Activated CD4-positive, alpha-beta T cell treated with anti-CD3 and anti-CD28 coated beads, Interleukin-10, Interleukin-2, amounts not matched to agents 100 ng/mL and 50 ng/mL, durations not matched to agents 16 hours and 8 hours (primary cell): ENCODE measurements around the gene FBXW8.
A peak's percentile ranks its signal among the peaks of the same experiment; 100 is the strongest.

ENCODE experiments used
- DNase-seq: peaks from one replicate; pipeline ENCODE4 v3.0.0-alpha.2; 2020

Gene FBXW8

DNA sequence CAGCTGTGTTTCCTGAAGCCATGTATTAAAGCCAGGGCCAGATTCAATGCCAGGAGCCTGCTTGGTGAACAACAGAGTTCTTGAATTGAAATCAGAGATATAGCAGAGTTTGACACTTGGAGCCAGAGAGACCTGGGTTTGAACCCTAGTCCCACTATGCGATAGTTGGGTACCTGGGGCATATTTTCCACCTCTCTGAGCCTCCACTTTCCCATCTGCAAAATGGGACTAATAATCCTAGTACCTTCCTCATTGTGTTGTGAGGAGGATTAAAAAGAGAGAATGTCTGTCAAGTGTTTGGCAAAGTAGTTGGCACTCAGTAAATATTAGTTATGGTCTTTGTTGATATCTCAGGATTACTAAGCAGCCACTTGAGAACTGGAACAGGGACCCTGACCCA lies 23.5 kb upstream of the FBXW8 start:
- DNase-seq: no peak

DNA sequence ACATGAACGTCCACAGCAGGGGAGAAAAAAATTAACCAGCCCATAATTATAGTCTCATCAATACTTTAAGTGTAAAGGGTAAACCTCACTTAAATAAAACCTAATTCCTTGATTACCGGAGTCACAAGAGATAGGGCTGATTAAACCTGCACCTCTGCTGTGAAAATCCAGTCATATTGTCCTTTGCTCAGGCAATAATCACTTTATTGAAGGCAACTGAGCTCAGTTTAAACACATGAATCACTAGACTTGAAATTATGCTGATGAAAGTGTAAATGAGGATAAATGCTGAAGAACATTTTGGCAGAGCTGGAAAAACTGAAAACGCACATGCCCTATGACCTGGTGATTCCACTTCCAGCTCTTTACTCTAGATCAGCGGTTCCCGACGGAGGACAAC lies 22.9 kb upstream of the FBXW8 start:
- DNase-seq: no peak

GRCh38 chr12:116890330-116890729 lies 20.4 kb upstream of the FBXW8 start:
- no peak for DNase-seq

DNA sequence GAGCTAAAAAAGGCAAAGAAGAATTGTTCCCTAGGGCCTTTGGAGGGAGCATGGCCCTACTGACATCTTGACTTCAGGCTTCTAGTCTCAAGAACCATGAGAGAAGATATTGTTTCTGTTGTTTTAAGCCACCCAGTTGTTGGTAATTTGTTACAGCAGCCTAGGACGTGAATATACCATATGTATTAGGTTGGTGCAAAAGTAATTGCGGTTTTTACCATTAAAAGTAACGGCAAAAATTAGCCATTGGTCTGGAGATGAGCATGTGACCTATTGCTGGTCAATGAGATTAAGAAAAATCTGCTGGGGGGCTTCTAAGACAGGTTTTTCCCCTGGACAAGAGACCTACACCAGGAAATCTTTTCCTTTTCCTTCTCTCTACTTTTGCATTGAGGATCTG lies 19.7 kb upstream of the FBXW8 start:
- DNase-seq: no peak

DNA sequence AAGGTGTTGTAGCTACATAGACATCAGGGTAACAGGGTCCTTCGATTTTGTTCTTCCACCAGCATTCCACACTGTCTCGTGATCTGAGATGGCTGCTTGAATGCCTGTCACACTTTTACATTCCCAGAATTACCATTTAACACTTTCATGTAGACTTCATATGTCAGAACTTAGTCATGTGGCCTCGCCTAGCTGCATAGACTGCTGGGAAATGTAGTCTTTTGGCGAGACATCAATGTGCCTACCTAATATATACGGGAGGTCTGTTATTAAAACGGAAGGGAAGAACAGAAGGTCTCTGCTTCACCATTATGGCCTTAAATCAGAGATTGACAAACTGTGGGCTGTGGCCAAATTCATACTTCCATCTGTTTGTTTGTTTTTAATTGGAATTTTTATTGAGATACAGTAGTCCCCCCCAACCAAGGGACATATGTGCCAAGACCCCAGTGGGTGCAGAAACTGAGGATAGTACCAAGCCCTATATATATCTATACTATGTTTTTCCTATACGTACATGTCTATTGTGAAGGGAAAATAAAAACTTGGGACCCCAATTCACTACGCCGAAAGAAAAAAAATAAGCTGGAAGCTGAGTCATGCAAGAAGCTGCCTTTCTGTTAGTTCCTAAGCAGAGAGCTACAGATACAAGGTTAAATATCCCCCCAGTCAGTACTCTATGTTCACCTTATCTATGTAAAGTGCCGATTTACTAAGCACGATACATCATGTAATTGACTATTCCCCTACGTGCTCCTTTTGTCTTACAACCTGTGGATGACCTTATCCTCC lies 18.2 kb upstream of the FBXW8 start:
- no peak for DNase-seq

DNA sequence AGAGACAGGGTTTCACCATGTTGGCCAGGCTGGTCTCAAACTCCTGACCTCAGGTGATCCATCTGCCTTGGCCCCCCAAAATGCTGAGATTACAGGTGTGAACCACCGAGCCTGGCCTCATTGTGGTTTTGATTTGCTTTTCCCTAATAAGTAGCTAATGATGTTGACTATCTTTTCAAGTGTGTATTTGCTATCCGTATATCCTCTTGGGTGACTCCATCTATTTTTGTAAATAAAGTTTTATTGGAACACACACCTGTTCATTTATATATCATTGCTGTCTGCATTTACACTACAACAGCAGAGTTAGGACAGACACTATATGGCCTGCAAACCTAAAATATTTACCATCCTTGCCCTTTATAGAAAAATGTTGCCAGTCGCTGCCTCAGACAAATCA lies 15.8 kb upstream of the FBXW8 start:
- no peak for DNase-seq

DNA sequence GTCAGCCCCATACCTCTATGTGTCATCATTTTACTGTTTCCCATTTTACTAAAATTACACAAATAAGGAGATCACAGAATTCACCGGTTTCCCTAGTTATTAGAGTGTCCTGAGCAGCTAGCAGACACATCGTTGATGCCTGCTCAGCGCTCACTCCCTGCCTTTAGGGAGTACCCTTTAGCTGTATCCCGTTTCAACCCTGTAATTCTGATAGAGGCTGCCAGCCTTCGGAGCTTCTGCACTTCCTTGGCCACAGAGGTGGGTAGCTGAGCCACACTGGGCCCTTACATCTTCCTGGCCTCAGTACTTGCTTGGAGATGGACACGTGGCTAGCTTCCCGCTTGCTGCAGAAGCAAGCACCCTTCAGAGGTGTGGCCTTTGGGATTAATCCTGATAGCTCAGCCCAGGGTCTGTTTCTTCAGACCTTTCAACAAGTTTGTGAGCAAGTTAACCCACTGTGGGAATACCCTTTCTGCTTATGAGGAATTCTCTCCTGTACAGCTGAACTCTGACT lies 14.3 kb upstream of the FBXW8 start:
- DNase-seq: no peak

DNA sequence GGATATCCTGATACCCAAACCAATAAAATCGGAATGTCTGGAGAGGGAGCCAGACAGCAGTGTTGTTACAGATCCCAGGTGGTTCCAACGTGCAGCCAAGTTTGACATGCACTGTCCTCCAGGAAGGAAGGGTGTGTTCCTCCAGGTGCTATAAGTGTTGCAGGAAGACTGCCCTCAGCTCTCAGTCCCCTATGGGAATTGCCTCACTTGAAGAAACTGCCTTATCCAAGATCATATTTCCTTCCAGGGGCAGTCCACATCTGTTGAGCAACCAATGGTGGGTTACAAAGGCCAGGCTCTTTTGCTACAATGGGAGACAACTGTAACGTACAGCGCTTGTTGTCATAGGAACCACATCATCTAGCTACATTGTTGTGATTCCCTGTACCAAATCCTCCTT lies 13.3 kb upstream of the FBXW8 start:
- DNase-seq: no peak

DNA sequence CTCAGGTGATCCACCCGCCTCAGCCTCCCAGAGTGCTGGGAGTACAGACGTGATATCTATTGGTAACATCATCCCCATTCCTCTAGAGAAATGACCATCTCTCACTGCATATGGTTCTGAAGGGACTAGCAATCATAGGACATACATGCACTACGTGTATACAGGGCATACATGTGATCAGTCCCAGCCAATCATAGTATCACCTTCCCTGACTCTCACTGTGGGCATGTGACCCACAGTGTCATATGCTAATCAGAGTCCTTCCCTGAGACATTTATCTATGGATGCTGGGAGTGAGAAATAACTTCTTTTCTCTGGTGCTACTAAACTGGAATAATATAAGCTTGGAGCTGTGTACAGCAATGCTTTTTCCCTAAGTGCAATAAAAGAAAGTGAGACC lies 12.1 kb upstream of the FBXW8 start:
- DNase-seq: no peak

GRCh38 chr12:116901612-116902011 lies 9.1 kb upstream of the FBXW8 start:
- no peak for DNase-seq

GRCh38 chr12:116903818-116904217 lies 6.9 kb upstream of the FBXW8 start:
- DNase-seq: no peak

DNA sequence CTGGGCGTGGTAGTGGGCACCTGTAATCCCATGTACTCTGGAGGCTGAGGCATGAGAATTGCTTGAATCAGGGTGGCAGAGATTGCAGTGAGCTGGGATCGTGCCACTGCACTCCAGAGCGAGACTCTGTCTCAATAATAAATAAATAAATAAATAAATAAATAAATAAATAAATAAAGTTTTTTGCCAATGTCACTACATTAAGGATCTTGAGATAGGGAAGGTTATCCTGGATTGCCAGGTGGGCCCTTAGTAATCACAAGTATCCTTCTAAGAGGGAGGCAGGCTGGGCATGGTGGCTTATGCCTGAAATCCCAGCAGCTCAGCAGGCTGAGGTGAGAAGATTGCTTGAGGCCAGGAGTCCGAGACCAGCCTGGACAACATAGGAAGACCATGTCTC lies 4.5 kb upstream of the FBXW8 start:
- no peak for DNase-seq

GRCh38 chr12:116910280-116910644 lies 488 bp upstream of the FBXW8 start:
- no peak for DNase-seq

DNA sequence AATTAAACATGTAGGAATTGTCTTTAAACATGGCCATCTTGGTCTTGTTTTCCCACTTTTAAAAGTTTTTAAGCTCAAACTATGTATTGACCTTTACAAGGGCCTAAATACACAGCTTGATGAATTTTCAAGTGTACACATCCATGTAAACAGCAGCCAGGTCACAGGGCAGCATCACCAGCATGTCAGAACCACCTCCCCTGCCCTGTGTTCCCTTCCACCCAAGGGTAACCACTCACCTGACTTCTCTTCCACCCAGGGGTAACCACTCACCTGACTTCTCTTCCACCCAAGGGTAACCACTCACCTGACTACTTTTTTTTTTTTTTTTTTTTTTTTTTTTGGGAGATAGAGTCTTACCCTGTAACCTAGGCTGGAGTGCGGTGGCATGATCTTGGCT lies 4.6 kb downstream of the FBXW8 start:
- DNase-seq: no peak

DNA sequence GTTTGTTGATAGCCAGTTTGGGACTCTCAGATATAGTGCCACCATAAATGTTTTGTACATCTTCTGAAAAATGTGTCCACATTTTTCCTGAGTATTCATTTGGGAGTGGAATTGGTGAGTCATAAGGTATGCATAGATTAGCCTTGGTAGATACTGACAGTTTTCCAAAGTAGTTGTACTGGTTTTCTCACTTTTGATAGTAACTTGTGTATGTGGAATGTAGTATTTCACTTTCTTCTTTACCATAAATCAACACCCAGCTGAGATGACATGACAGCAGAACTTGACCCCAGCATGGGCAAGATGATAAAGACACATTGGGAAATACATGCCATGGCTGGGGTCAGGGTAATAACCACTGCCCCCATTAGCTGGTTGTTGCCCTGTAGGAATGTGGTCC lies 5.4 kb downstream of the FBXW8 start:
- DNase-seq: no peak

GRCh38 chr12:116916714-116917114 lies 6.0 kb downstream of the FBXW8 start:
- peak; percentile 86 for DNase-seq

GRCh38 chr12:116918464-116918863 lies 7.7 kb downstream of the FBXW8 start:
- no peak for DNase-seq

- DNase-seq: no peak
These were observed 8.5 kb downstream of the FBXW8 start for GRCh38 chr12:116919247-116919661.

DNA sequence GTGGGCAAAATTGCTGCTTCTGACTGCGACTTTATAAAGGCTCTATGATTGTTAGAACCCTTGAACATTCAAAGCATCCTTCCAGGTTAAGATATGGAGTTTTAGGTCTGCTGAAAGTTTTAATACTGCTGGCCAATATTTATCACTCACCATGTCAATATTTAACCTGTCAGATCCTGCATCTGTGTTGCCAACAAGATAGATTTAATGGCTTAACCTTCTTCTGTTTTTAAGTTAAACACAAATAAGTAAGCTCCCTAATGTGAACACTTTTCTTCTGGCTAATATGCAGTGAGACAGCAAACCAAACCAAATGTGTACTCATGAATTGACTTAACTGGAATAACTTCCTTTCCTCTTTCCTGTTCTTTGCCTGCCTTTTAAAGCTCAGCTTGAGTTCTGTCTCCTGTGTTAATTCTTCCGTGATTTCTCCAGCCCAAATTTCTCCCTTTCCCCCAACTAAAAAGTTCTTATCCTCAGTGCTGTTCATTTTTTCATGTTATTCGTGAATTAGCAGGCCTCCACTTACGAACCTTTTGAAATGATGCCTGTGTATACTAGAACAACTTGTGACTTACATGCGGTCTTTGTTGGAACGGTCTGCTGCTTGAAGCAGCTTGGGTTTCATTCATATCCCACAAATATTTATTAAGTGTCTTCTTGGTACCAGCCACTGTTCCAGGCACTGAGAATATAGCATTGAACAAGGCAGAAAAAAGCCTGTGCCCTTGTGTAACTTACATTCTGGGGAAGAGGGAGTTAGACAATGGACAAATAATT lies 9.1 kb downstream of the FBXW8 start:
- no peak for DNase-seq

- no peak for DNase-seq
These were observed 10.2 kb downstream of the FBXW8 start for GRCh38 chr12:116920939-116921338.

DNA sequence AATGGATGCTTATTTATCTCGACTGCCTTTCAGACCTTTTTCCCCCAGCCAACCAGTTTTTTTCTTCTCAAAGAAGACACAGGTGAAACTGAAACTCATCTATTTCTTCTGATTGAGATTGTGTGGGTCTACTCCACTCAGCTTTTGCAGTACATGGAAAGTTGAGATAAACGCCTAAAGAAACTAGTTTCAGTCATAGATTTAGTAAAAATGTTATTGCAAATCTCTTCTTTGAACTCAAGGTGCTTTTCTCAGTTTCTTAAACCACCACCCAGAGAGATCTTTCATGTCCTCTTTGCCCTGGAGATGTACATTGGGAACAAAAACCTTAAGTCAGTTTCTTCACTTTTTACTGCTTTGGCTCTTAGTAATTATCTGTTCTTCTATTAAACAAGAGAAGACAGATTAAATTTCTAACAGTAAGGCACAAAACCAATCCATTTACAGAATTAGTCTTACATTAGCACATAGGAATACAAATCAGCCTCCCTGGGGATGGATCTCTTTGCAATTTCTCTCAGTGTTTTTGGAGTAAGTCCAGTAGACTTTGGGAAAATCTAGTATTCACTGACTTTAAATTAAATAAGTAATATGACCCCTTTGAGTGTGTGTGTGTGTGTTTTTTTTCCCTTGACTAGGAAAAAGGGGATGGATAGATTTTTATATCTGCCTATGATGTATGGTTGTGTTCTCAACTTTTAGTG lies 11.6 kb downstream of the FBXW8 start:
- DNase-seq: peak; percentile 79

GRCh38 chr12:116924558-116925453 lies 14.1 kb downstream of the FBXW8 start:
- DNase-seq: peak; percentile 92
